22Rv1 (cell line): ENCODE results near the gene RBPJL.

Experiments used
- H3K27ac ChIP-seq: fragments of 450-650 bp; 2 replicates; pipeline ENCODE4 v1.5.1; 2017
- CTCF ChIP-seq: fragments of 450-650 bp; IDR thresholded peaks from 2 replicates; pipeline ENCODE4 v1.5.1; 2017; ENCODE audit warnings: mild to moderate bottlenecking
- ZFX ChIP-seq: fragments of 450-650 bp; IDR thresholded peaks from 2 replicates; pipeline ENCODE4 v1.6.1; 2017; ENCODE audit warnings: antibody characterized with exemption, borderline replicate concordance

RBPJL gene

GRCh38 chr20:45268531-45268930, 38.1 kb upstream of the RBPJL start:
- no peak overlapping the region for H3K27ac ChIP-seq

GRCh38 chr20:45269056-45269455, 37.6 kb upstream of the RBPJL start:
- no peak for TF ChIP-seq ZFX
- TF ChIP-seq CTCF: no peak
- H3K27ac ChIP-seq: no peak overlapping the region

More at GRCh38 chr20:45268531-45268930, 38.1 kb upstream of the RBPJL start:
- no peak for TF ChIP-seq ZFX
- no peak for TF ChIP-seq CTCF

GRCh38 chr20:45269754-45270270, 36.8 kb upstream of the RBPJL start:
- no peak overlapping the region for H3K27ac ChIP-seq

GRCh38 chr20:45275338-45275737, 31.3 kb upstream of the RBPJL start:
- no peak overlapping the region for H3K27ac ChIP-seq
- no peak for TF ChIP-seq ZFX
- TF ChIP-seq CTCF: no peak

More at GRCh38 chr20:45269754-45270270, 36.8 kb upstream of the RBPJL start:
- no peak for TF ChIP-seq CTCF
- no peak for TF ChIP-seq ZFX

- no peak overlapping the region for H3K27ac ChIP-seq
- no peak for TF ChIP-seq ZFX
- no peak for TF ChIP-seq CTCF
Observed at GRCh38 chr20:45279992-45280391, 26.6 kb upstream of the RBPJL start.

- no peak for TF ChIP-seq ZFX
- no peak for TF ChIP-seq CTCF
- no peak overlapping the region for H3K27ac ChIP-seq
Observed at GRCh38 chr20:45282700-45283550, 23.7 kb upstream of the RBPJL start.

GRCh38 chr20:45283551-45284057, 23.0 kb upstream of the RBPJL start:
- TF ChIP-seq ZFX (no peak), CTCF (no peak)
- H3K27ac ChIP-seq: no peak overlapping the region
